H1 (cell line): ENCODE data around the gene FRMPD2. TPM values are rescaled to one million over a fixed set of nuclear protein-coding genes. Genes with fewer than 3 reads are reported as not detected.
"Not testable (repeated sequence)": the region's sequence is repeated elsewhere in the genome, so short reads cannot be mapped to it uniquely, and the experiment has no call there.

Experiments used
- CTCF ChIA-PET: fragments of 300-600 bp; sonication (Branson Sonifier 250); formaldehyde crosslinking; loops from one replicate; lab custom pipeline; 2021; ENCODE audit not compliant: partially characterized antibody; lab: Charles Lee
- POLR2A ChIA-PET: fragments of 300-600 bp; sonication (Branson Sonifier 250); formaldehyde crosslinking; loops from one replicate; lab custom pipeline; 2021; ENCODE audit warnings: inconsistent platforms; ENCODE audit not compliant: partially characterized antibody; lab: Charles Lee
- DNase-seq, 2 experiments: peaks; one replicate each; pipeline versions ENCODE4 v3.0.0 to v3.0.0-alpha.2; 2010 to 2022; ENCODE audit warnings: low spot score in 2 of 2, low read depth in 1 of 2, mixed read lengths in 1 of 2
- FAIRE-seq: peaks from 2 replicates; lab custom pipeline; 2011; peaks lifted over from hg19 to GRCh38; lab: Jason Lieb, UNC
- H2AFZ ChIP-seq: 2 replicates; pipeline ENCODE4 v1.8.1; 2012; ENCODE audit warnings: low read length, inconsistent platforms
- H2AK5ac ChIP-seq: 2 replicates; pipeline ENCODE4 v1.6.1; 2013; ENCODE audit warnings: low read depth, low read length
- H2BK120ac ChIP-seq: replicated peaks from 2 replicates; pipeline ENCODE3; 2013; ENCODE audit warnings: low read depth, low read length, inconsistent platforms
- H2BK12ac ChIP-seq: 2 replicates; pipeline ENCODE4 v1.6.1; 2013; ENCODE audit warnings: low read depth, low read length
- H2BK15ac ChIP-seq: 2 replicates; pipeline ENCODE4 v1.6.1; 2013; ENCODE audit warnings: low read length
- H2BK20ac ChIP-seq: 2 replicates; pipeline ENCODE4 v1.6.1; 2013; ENCODE audit warnings: low read length
- H2BK5ac ChIP-seq: 2 replicates; pipeline ENCODE4 v1.6.1; 2013; ENCODE audit warnings: low read depth, low read length
- H3K14ac ChIP-seq: 2 replicates; pipeline ENCODE4 v1.6.1; 2013; ENCODE audit warnings: inconsistent platforms; ENCODE audit not compliant: insufficient read length
- H3K18ac ChIP-seq: 2 replicates; pipeline ENCODE4 v1.6.1; 2013; ENCODE audit warnings: low read length; ENCODE audit errors: extremely low read depth
- H3K23ac ChIP-seq: 2 replicates; pipeline ENCODE4 v1.6.1; 2013; ENCODE audit warnings: inconsistent platforms; ENCODE audit not compliant: insufficient read length
- H3K23me2 ChIP-seq: 2 replicates; pipeline ENCODE4 v1.6.1; 2013; ENCODE audit warnings: low read depth, low read length
- H3K27ac ChIP-seq: 2 replicates; pipeline ENCODE4 v1.6.1; 2011; ENCODE audit warnings: low read depth, low read length, inconsistent platforms
- H3K27me3 ChIP-seq, 4 experiments: replicated peaks in 1 of 4; 1 replicate in 1 of 4; 2 replicates in 3 of 4; pipeline versions ENCODE4 v1.6.1 to v1.8.1; 2011 to 2013; ENCODE audit warnings: low read length in 3 of 4, mild to moderate bottlenecking in 3 of 4, inconsistent platforms in 2 of 4, mixed read lengths in 2 of 4, moderate library complexity in 1 of 4; ENCODE audit not compliant: control insufficient read depth in 3 of 4, insufficient read depth in 3 of 4; ENCODE audit errors: extremely low read depth in 1 of 4
- H3K36me3 ChIP-seq, 4 experiments: 2 replicates each; pipeline versions ENCODE4 v1.6.1 to v1.8.1; 2011 to 2013; ENCODE audit warnings: mild to moderate bottlenecking in 4 of 4, low read length in 3 of 4, moderate library complexity in 2 of 4, control low read depth in 1 of 4, inconsistent platforms in 1 of 4; ENCODE audit not compliant: insufficient read depth in 4 of 4, control insufficient read depth in 2 of 4
- H3K4ac ChIP-seq: replicated peaks from 2 replicates; pipeline ENCODE3; 2013; ENCODE audit warnings: low read length, low read depth, mixed read lengths, inconsistent platforms; ENCODE audit not compliant: insufficient read length
- H3K4me1 ChIP-seq, 4 experiments: replicated peaks in 1 of 4; 1 replicate in 1 of 4; 2 replicates in 3 of 4; pipeline versions ENCODE4 v1.6.1 to v1.8.1; 2011 to 2013; ENCODE audit warnings: low read length in 3 of 4, inconsistent platforms in 2 of 4, mixed read lengths in 1 of 4; ENCODE audit not compliant: insufficient read depth in 4 of 4, control insufficient read depth in 3 of 4
- H3K4me2 ChIP-seq, 2 experiments: 2 replicates each; pipeline versions ENCODE4 v1.6.1 to v1.8.1; 2011 to 2013; ENCODE audit warnings: low read depth in 2 of 2, low read length in 2 of 2, control low read depth in 1 of 2, inconsistent platforms in 1 of 2, mild to moderate bottlenecking in 1 of 2; ENCODE audit not compliant: insufficient read depth in 1 of 2
- H3K4me3 ChIP-seq, 4 experiments: fragments of 200-600, 300-600 bp in 1 of 4; sonication (generic), shearing (Covaris generic), sonication (Bioruptor Twin) in 1 of 4; 2 replicates each; pipeline versions ENCODE4 v1.5.1 to v1.8.1; 2011 to 2016; ENCODE audit warnings: low read length in 4 of 4, low read depth in 3 of 4, control low read depth in 2 of 4, inconsistent platforms in 2 of 4, mild to moderate bottlenecking in 2 of 4, mixed read lengths in 1 of 4, moderate library complexity in 1 of 4; ENCODE audit not compliant: insufficient read depth in 2 of 4; ENCODE audit errors: extremely low read depth in 1 of 4
- H3K56ac ChIP-seq: replicated peaks from 2 replicates; pipeline ENCODE3; 2013; ENCODE audit warnings: low read depth, mild to moderate bottlenecking, mixed read lengths, low read length, inconsistent platforms; ENCODE audit not compliant: insufficient read length
- H3K79me1 ChIP-seq: 2 replicates; pipeline ENCODE4 v1.6.1; 2013; ENCODE audit warnings: low read depth, low read length, control low read depth
- H3K79me2 ChIP-seq, 2 experiments: 2 replicates each; pipeline versions ENCODE4 v1.6.1 to v1.8.1; 2012 to 2013; ENCODE audit warnings: low read length in 2 of 2, mild to moderate bottlenecking in 2 of 2, inconsistent platforms in 1 of 2; ENCODE audit not compliant: insufficient read depth in 2 of 2, control insufficient read depth in 1 of 2
- H3K9ac ChIP-seq, 4 experiments: replicated peaks in 1 of 4; 1 replicate in 1 of 4; 2 replicates in 3 of 4; pipeline versions ENCODE4 v1.6.1 to v1.8.1; 2011 to 2013; ENCODE audit warnings: low read depth in 3 of 4, low read length in 3 of 4, control low read depth in 2 of 4, mild to moderate bottlenecking in 2 of 4, moderate library complexity in 2 of 4, inconsistent platforms in 1 of 4; ENCODE audit errors: extremely low read depth in 1 of 4
- H3K9me3 ChIP-seq, 2 experiments: 2 replicates each; pipeline versions ENCODE4 v1.6.1 to v1.8.1; 2012 to 2013; ENCODE audit warnings: mild to moderate bottlenecking in 2 of 2, moderate library complexity in 2 of 2, control low read depth in 1 of 2, inconsistent platforms in 1 of 2, low read depth in 1 of 2, low read length in 1 of 2, mixed read lengths in 1 of 2; ENCODE audit not compliant: insufficient read depth in 2 of 2
- H4K20me1 ChIP-seq, 2 experiments: replicated peaks in 1 of 2; 2 replicates each; pipeline versions ENCODE3 to v1.8.1; 2011 to 2013; ENCODE audit warnings: inconsistent platforms in 2 of 2, low read length in 2 of 2, mild to moderate bottlenecking in 1 of 2; ENCODE audit not compliant: insufficient read depth in 2 of 2, control insufficient read depth in 1 of 2
- H4K5ac ChIP-seq: 2 replicates; pipeline ENCODE4 v1.6.1; 2013; ENCODE audit warnings: low read length, low read depth, mixed read lengths, inconsistent platforms; ENCODE audit not compliant: insufficient read length
- H4K8ac ChIP-seq: 2 replicates; pipeline ENCODE4 v1.8.0; 2013; ENCODE audit warnings: mild to moderate bottlenecking, moderate library complexity, low read length, inconsistent platforms; ENCODE audit not compliant: insufficient read depth; ENCODE audit errors: extremely low read depth
- H4K91ac ChIP-seq: replicated peaks from 2 replicates; pipeline ENCODE3; 2013; ENCODE audit warnings: low read length, mixed read lengths, inconsistent platforms; ENCODE audit not compliant: insufficient read length
- WGBS, 2 experiments: shearing (Covaris generic) in 1 of 2; methylation state at CpG; one replicate each; pipeline versions ENCODE4 v1.1.6 to v1.1.7; 2013 to 2015; ENCODE audit warnings: low lambda C conversion rate in 2 of 2, mixed read lengths in 2 of 2, inconsistent platforms in 1 of 2, low coverage in 1 of 2, missing lambda C conversion rate in 1 of 2; ENCODE audit not compliant: insufficient replicate concordance in 2 of 2, insufficient coverage in 1 of 2, insufficient read length in 1 of 2; ENCODE audit errors: extremely low coverage in 1 of 2, missing lambda C conversion rate in 1 of 2; 5-methylcytosine and 5-hydroxymethylcytosine counted together
- polyA plus RNA-seq, 7 experiments: library from polyadenylated mRNA; depleted of rRNA in 3 of 7; stranded (reverse) in 5 of 7; unstranded in 2 of 7; fragments of >200 nt in 5 of 7; fragments of 200-250 nt in 2 of 7; gene quantifications; 1 replicate in 5 of 7; 2 replicates in 1 of 7; 4 replicates in 1 of 7; pipeline versions ENCODE4 v1.2.1 to v1.2.3, GENCODE V29; 2011 to 2013; ENCODE audit warnings: missing spikeins in 2 of 7, mixed read lengths in 2 of 7
- total RNA-seq: library from RNA; stranded (reverse); fragmentation: NEBNext Ultra II Directional; extraction: Animal tissue kit (Norgen Biotek cat#: 25700); gene quantifications from 2 replicates; pipeline ENCODE4 v1.2.1, GENCODE V29; 2021

FRMPD2 gene
- total and polyA plus RNA-seq, 2 of the 8 experiments (the other 6 are each of a cell fraction or from before 2014, with no cell fraction given): 0.07 to 0.47 TPM

- H3K79me1 ChIP-seq, H2AK5ac ChIP-seq, CTCF ChIA-PET, H3K4me2 ChIP-seq, H3K23me2 ChIP-seq, H3K23ac ChIP-seq, H4K91ac ChIP-seq, H3K27me3 ChIP-seq, FAIRE-seq, H3K36me3 ChIP-seq, H4K20me1 ChIP-seq, H3K4me3 ChIP-seq, H4K8ac ChIP-seq, H3K56ac ChIP-seq, H3K18ac ChIP-seq, H3K79me2 ChIP-seq, H3K9me3 ChIP-seq, DNase-seq, H2BK15ac ChIP-seq, H3K4me1 ChIP-seq, H2AFZ ChIP-seq, H3K27ac ChIP-seq, H3K14ac ChIP-seq, H2BK12ac ChIP-seq, H4K5ac ChIP-seq, H3K9ac ChIP-seq, H3K4ac ChIP-seq, POLR2A ChIA-PET, H2BK5ac ChIP-seq, H2BK120ac ChIP-seq, H2BK20ac ChIP-seq: not testable (repeated sequence)
- 50% methylated on average over 1 of the region's 2 CpGs; no CpG with 5 or more reads in 1 of the 2 experiments for WGBS, 2 experiments
Observed at GRCh38 chr10:48128954-48129353, 145.5 kb downstream of the FRMPD2 start.

- H2AK5ac ChIP-seq, H3K79me2 ChIP-seq, H3K79me1 ChIP-seq, H4K8ac ChIP-seq, FAIRE-seq, H3K23me2 ChIP-seq, H3K27me3 ChIP-seq, H2BK20ac ChIP-seq, H3K14ac ChIP-seq, H3K4me1 ChIP-seq, H2BK120ac ChIP-seq, DNase-seq, H2BK5ac ChIP-seq, H2AFZ ChIP-seq, H3K9ac ChIP-seq, H3K23ac ChIP-seq, H3K4me2 ChIP-seq, H3K4me3 ChIP-seq, H3K9me3 ChIP-seq, H2BK12ac ChIP-seq, CTCF ChIA-PET, H4K91ac ChIP-seq, H3K18ac ChIP-seq, H3K36me3 ChIP-seq, H3K56ac ChIP-seq, H3K27ac ChIP-seq, POLR2A ChIA-PET, H4K20me1 ChIP-seq, H2BK15ac ChIP-seq, H4K5ac ChIP-seq, H3K4ac ChIP-seq: not testable (repeated sequence)
- WGBS, 2 experiments: no CpG with 5 or more reads among the region's 2 CpGs
Observed at GRCh38 chr10:48126251-48126650, 148.2 kb downstream of the FRMPD2 start.
